Activated naive CD4-positive, alpha-beta T cell treated with anti-CD3 and anti-CD28 coated beads, Interleukin-2, amount 10 ng/mL, durations not matched to agents 7 days and 5 days (primary cell): Measurements from ENCODE around the gene FGF4.

Experiments used
- CTCF ChIA-PET: fragments of 350-600 bp; sonication (Branson Sonifier 250); formaldehyde crosslinking; loops from one replicate; lab custom pipeline; 2021; ENCODE audit warnings: antibody characterized with exemption; lab: Charles Lee
- DNase-seq: peaks from one replicate; pipeline ENCODE4 v3.0.0-alpha.2; 2020
- H3K27ac Mint-ChIP-seq: one replicate; pipeline ENCODE4 v1.8.0; 2021; ENCODE audit warnings: mild to moderate bottlenecking, moderate library complexity, mixed read lengths
- H3K27me3 Mint-ChIP-seq: one replicate; pipeline ENCODE4 v1.8.0; 2021; ENCODE audit warnings: mild to moderate bottlenecking, mixed read lengths
- H3K36me3 Mint-ChIP-seq: one replicate; pipeline ENCODE4 v1.8.0; 2021; ENCODE audit warnings: mixed read lengths
- H3K4me1 Mint-ChIP-seq: one replicate; pipeline ENCODE4 v1.8.0; 2021; ENCODE audit warnings: mixed read lengths
- H3K4me3 Mint-ChIP-seq: one replicate; pipeline ENCODE4 v1.8.0; 2021; ENCODE audit warnings: mild to moderate bottlenecking, moderate library complexity, mixed read lengths
- H3K9me3 Mint-ChIP-seq: one replicate; pipeline ENCODE4 v1.8.0; 2021; ENCODE audit warnings: mixed read lengths

The FGF4 gene, protein sequence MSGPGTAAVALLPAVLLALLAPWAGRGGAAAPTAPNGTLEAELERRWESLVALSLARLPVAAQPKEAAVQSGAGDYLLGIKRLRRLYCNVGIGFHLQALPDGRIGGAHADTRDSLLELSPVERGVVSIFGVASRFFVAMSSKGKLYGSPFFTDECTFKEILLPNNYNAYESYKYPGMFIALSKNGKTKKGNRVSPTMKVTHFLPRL

DNA sequence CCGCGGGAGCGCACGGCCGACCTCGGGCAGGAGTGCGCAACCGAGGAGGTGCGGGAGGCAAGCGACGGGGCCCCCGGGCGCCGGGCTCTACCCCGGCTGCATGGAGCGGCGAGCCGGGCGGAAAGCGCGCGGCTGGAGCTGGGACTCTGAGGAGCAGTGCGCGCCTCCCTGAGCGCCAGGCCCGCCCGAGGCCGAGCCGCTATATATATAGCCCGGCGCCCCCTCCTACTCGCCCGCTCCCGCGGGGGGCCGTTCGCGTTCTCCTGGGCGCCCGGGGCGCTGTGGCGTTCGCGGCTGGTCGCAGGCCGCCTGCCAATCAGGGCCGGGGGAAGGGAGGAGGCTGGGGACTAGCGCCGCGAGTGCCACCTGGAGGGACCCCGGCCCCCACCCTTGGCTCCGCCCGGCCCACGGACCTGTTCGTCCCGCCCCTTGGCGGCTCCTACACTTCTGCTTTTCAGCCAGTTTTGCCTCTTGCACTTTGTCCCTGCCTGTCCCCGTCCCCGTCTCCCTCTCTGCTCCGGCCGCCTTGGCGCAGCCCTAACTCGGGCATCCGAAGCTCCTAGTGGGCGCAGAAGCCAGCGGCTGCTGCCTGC is at the start of gene FGF4:
Gene FGF4 (minus strand): TSS at position 179 of the 593 bp plus-strand sequence. CDS start 257 bp downstream, outside the sequence.
- no peak within 1 kb of the TSS for H3K27ac Mint-ChIP-seq
- DNase-seq: no peak
- H3K4me1 Mint-ChIP-seq: no peaks in the 10 kb centered on the region
- H3K9me3 Mint-ChIP-seq: no peaks in the 10 kb centered on the region
- no peak within 1 kb of the TSS for H3K4me3 Mint-ChIP-seq
- CTCF ChIA-PET: no interaction called here
- H3K27me3 Mint-ChIP-seq: peaks cover 71% of the 10 kb centered on the region
- H3K36me3 Mint-ChIP-seq: no peaks in the 10 kb centered on the region

DNA sequence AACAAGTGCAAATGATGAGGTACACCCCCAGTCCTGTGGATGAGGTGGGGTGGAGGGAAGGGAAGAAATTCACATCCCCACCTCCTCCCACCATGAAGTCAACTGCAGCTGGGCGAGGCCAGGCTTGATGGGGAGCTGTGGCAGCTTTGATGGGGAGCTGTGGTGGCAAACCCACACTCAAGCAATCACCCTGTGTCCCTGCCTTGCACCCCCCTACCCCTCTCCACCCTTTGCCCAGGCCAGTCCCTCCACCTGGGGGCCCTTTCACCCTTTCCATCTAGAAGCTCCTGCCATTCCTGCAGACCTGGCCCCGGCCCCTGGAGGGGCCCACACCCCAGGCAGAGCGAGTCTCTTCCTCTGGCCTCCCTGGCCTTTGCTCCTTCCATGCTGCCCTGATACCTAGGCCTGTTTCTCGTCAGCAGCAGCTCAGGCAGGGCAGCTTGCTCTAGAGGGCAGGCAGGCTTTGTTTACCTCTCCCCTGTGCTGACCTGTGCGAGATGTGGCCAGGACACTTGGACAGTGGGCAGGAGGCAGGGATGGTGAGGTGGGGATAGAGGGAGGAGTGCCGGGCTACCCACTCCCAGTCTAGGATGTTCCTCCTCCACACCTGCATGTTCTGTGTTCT is 48.6 kb upstream of the FGF4 start:
- CTCF ChIA-PET: no interaction called here
- Mint-ChIP-seq H3K4me3 (no peak overlapping the region), H3K27ac (no peak overlapping the region), H3K27me3 (peaks cover 72% of the 10 kb centered on the region), H3K4me1 (no peaks in the 10 kb centered on the region), H3K36me3 (no peaks in the 10 kb centered on the region), H3K9me3 (no peaks in the 10 kb centered on the region)
- no peak for DNase-seq

DNA sequence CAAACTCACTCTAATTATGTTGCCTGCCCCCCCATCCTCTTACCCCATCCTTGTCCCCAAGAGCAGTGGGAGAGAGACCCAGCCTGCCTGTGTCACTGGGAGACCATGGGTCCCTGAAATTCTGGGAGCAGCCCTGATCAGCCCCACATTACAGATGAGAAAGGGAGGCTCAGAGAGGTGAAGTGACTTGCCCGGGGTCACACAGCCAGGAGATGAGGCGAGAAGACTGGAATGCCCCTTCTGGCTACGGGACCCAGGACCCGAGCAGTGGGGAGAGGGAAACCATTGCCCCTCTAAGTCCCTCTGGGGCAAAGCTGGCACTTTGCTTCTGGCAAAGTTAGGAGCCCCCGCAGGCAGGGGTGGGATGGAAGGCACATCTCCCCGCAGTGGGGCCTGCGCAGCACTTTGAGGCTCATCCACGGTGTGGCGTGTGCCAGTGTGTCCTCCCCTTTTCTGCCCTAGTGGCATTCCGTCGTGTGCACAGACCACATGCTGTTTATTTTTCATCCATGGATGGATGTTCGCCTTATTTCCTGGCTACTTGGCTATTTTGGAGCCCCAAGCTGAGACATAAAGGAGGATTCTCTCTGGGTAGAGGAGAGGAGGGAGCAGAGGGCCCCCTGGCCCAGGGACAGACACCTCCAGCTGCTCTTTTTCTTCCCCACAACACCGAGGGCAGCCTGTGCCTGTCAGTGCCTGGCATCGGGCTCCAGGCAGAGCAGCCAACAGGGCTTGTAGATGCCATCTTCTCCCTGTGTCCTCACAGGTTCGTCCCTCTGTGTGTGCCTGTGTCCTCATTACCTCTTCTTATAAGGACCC is 47.7 kb upstream of the FGF4 start:
- Mint-ChIP-seq H3K36me3 (no peaks in the 10 kb centered on the region), H3K4me3 (no peak overlapping the region), H3K4me1 (no peaks in the 10 kb centered on the region), H3K27ac (no peak overlapping the region), H3K27me3 (peaks cover 77% of the 10 kb centered on the region), H3K9me3 (no peaks in the 10 kb centered on the region)
- DNase-seq: no peak
- CTCF ChIA-PET: no interaction called here

DNA sequence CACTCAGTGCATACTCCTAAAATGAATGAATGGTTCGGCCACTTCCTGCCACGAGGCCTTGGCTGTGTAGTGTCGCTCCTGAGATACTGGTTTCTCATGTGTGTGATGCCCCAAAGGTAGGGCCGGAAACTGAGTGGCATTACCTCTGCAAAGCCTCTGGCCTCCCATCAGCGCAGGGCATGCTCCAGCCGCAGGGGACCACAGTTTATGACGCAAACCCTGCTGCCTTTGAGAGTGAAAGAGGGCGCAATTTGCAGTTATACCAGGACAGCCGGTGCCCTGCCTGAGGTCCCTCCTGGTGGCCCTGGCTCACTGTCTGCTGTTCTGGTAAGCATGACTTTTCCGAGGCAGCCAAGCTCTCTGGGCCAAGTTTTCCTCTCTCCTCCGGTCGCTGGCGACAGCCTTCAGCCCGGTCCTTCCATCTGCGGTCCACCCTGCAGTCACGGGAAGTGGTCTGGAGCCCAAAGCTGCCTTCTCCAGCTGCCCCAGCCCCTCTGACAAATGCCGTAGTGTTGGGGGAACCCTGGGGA is 46.4 kb upstream of the FGF4 start:
- no peak for DNase-seq
- Mint-ChIP-seq H3K4me3 (no peak overlapping the region), H3K36me3 (no peaks in the 10 kb centered on the region), H3K4me1 (no peaks in the 10 kb centered on the region), H3K9me3 (no peaks in the 10 kb centered on the region), H3K27me3 (peaks cover 89% of the 10 kb centered on the region), H3K27ac (no peak overlapping the region)
- CTCF ChIA-PET: no interaction called here

DNA sequence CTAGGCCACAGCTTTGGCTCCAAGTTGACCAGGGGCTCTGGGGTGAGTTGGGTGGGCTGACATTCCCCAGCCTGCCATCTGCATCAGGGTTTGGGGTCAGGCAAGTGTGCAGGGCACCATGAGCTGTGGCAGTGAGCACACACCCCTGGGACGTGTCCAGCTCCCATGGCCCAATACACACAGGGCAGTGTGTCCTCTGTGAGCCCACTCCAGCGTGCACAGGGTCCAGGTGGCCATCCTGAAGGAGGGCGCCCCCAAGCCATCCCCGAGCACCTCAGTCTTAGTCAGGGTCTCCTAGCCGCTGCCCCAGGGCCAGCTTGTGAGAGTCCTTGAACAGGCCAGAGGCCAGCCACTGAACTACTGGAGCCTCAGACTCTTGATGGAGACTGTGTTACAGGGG is 45.3 kb upstream of the FGF4 start:
- H3K4me1 Mint-ChIP-seq: no peaks in the 10 kb centered on the region
- no peaks in the 10 kb centered on the region for H3K9me3 Mint-ChIP-seq
- no peak for DNase-seq
- CTCF ChIA-PET: no interaction called here
- no peaks in the 10 kb centered on the region for H3K36me3 Mint-ChIP-seq
- H3K27ac Mint-ChIP-seq: no peak overlapping the region
- no peak overlapping the region for H3K4me3 Mint-ChIP-seq
- peaks cover 92% of the 10 kb centered on the region for H3K27me3 Mint-ChIP-seq

DNA sequence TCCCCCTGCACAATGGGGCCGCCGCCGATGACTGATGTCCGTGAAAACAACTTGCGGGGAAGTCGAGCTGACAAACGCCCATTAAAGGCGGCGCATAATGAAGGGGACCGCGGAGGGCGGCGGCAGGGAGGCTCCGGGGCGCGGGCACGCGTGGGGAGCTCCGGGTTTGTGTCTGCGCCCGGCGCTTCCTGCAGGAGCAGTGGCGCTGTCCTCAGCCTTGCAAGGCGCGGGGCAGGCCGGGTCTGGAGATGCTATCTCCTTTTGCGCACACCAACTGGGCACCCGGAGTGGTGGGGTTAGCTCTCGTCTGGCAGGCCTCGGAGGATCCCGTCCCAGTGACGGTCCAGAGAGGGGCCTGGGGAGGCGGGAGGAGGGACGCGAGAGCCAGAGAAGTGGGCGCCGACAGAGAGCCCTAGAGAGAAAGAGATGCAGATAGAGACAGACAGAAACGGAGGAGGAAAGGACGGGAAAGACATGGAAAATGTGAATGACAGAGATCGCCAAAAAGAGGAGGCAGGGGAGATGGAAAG is 44.5 kb upstream of the FGF4 start:
- Mint-ChIP-seq H3K36me3 (no peaks in the 10 kb centered on the region), H3K4me3 (no peak overlapping the region), H3K27ac (no peak overlapping the region), H3K9me3 (no peaks in the 10 kb centered on the region), H3K4me1 (no peaks in the 10 kb centered on the region), H3K27me3 (peaks cover 98% of the 10 kb centered on the region)
- no peak for DNase-seq
- CTCF ChIA-PET: no interaction called here

DNA sequence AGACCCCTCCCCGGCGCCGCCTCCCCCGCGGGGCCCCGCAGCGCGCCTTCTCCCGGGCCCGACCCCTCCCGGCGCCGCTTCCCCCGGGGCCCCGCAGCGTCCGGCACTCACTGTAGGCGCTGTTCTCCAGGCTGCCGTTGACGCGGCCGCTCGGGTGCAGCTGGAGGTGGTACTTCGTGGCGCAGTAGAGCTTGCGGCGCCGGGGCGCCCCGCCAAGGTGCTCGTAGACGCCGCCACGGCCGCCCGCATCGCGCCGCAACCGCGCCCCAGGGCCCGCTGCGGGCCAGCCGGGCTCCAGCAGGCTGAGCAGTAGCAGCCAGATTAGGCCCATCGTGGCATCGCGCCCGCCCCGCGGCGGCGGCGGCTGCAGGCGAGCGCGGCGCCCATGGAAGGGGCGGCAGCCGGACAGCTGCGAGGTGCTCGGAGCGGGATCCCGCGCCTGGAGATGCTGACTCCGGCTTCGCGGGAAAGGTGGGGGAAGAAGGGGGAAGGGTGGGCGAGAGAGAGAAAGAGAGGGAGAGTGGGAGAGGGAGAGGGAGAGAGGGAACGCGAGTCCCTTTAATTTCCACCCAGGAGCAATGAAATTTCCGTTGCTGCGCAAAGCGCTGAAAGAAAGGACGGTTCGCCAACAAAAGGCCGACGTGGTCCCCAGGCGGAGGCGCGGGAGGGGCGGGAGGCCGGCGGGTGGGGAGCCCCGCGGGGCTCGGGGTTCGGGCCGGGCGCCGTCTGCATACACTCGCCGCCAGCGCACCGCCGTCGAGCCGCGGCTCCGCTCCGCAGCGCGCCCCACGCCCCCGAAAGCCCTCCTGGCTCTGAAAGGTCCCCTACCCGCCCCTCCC is 43.7 kb upstream of the FGF4 start, which contains the start of gene FGF3:
Gene FGF3 (minus strand): TSS at position 814 of the 839 bp plus-strand sequence. CDS start 483 bp downstream, at position 331.
- Mint-ChIP-seq H3K27ac (no peak within 1 kb of the TSS), H3K9me3 (no peaks in the 10 kb centered on the region), H3K36me3 (no peaks in the 10 kb centered on the region), H3K4me1 (no peaks in the 10 kb centered on the region), H3K27me3 (peaks cover 98% of the 10 kb centered on the region), H3K4me3 (no peak within 1 kb of the TSS)
- CTCF ChIA-PET: no interaction called here
- DNase-seq: no peak

DNA sequence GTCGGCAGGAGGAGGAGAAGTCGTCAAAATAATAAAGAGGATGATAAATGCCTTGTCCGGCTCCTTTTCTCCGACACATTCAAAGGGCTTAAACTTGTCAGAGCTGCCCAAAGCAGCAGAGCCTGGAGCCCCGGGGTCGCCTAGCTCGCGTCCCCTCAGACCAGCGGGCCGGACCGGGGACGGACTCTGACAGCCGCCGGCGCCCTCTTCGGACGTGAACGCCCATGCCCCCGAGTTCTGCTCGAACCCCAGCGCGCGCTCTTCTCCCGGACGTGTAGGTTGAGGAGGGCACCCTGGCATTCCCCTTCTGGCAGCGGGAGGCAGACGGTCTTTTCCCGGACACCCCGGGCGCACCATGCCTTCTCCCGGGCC is 43.1 kb upstream of the FGF4 start:
- no peaks in the 10 kb centered on the region for H3K4me1 Mint-ChIP-seq
- H3K27me3 Mint-ChIP-seq: peaks cover 96% of the 10 kb centered on the region

DNA sequence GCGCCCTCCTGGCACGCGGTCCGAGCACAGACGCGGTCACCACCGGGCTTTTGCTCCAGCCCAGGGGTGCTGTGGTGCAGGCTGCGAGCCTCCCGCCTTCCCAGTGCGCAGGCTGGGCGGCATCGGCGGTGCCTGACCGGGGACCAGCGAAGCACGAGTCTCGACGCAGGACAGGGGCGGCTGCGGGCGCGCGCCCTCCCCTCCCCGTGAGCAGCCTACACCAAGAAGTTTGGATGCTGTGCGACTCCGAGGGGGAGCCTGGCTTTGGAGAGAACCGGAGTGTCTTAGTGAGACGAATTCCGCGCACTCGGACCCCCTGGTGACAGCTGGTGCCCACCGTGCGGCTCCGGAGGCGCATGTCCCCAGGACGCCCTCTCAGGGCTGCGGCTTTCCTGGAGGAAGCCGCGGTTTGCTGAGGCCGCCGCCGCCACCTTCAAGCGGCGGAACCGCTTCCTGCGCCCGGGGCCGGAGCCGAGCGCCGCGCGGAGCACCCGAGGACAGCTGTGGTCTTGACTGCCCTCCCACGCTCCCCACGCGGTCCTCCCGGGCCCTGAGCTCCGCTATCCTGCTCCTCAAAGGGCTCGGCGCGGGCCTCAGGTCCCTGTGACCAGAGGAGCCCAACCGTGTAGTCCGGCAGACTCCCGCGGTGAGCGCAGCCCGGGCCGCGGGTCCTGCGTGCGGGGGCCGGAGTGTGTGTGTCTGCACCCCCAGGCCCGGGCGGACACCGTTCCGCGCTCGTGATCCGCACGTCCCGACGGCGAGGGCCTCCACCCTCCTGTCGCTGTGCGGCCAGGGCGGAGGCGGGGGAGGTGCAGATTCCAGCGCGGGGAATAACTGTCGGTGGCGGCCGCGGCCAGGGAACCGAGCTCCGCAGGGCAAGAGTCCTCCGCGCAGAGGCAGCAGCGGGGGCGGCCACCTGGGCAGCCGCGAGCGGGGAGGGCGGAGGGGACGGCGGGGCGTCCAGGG is 42.4 kb upstream of the FGF4 start:
- H3K27ac Mint-ChIP-seq: no peak overlapping the region
- H3K4me3 Mint-ChIP-seq: no peak overlapping the region
- no peak for DNase-seq
- H3K4me1 Mint-ChIP-seq: no peaks in the 10 kb centered on the region
- peaks cover 94% of the 10 kb centered on the region for H3K27me3 Mint-ChIP-seq
- no peaks in the 10 kb centered on the region for H3K36me3 Mint-ChIP-seq
- CTCF ChIA-PET: no interaction called here
- H3K9me3 Mint-ChIP-seq: no peaks in the 10 kb centered on the region

More for the DNA sequence above, 43.1 kb upstream of the FGF4 start:
- Mint-ChIP-seq H3K27ac (no peak overlapping the region), H3K36me3 (no peaks in the 10 kb centered on the region), H3K4me3 (no peak overlapping the region), H3K9me3 (no peaks in the 10 kb centered on the region)
- CTCF ChIA-PET: no interaction called here
- no peak for DNase-seq

DNA sequence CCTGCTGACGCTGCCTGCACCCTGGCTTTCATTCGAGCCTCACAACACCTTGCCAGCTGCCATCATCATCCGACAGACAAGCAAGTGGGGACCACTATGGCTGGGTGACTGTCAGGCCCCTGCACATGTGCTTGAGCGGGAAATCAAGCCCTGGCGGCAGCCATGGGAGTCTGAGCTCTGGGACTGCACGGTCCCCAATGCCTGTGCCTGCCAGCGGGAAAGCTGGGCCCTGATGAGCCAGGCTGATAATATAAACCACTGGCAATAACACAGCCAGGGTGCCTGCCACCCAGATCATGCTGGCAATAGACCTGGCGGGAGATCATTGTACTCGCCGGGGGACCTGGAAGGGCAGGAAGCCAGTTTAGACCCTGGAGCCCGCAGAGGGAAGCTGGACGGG is 41.5 kb upstream of the FGF4 start:
- H3K36me3 Mint-ChIP-seq: no peaks in the 10 kb centered on the region
- H3K4me3 Mint-ChIP-seq: no peak overlapping the region
- H3K9me3 Mint-ChIP-seq: no peaks in the 10 kb centered on the region
- H3K27ac Mint-ChIP-seq: no peak overlapping the region
- H3K4me1 Mint-ChIP-seq: no peaks in the 10 kb centered on the region
- H3K27me3 Mint-ChIP-seq: peaks cover 94% of the 10 kb centered on the region
- CTCF ChIA-PET: no interaction called here
- no peak for DNase-seq

DNA sequence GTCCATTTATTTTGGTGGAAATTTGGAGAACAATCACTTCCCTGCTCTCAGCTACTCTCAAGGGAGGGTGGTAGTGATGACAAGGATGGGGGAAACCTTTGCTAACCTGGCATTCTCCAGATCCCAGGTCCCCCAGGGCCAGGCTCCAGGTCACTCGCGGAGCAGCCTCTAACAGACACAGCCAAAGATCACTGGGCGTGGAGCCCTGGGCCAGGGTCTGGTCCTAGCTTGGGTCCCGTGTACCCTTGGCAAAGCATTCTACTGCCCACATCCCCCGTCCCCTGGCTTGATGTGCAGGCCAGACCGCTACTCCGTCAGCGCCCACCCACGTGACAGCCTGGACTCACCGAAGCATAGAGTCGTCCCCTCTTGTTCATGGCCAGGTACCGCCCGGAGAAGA is 40.8 kb upstream of the FGF4 start:
- Mint-ChIP-seq H3K27me3 (peaks cover 89% of the 10 kb centered on the region), H3K9me3 (no peaks in the 10 kb centered on the region)

DNA sequence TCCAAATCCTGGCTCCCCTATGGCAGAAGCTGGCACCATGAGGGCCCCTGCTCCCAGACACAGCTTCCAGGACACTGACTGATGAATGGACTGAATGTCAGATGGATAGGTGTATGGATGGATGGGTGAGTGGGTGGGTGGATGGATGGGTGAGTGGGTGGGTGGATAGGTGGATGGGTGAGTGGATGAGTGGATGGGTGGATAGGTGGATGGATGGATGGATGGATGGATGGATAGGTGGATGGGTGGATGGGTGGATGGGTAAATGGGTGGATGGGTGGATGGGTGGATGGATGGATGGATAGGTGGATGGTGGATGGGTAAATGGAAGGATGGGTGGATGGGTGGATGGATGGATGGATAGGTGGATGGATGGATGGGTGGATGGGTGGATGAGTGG is 39.8 kb upstream of the FGF4 start:
- DNase-seq: no peak
- CTCF ChIA-PET: no interaction called here
- H3K36me3 Mint-ChIP-seq: no peaks in the 10 kb centered on the region
- H3K4me3 Mint-ChIP-seq: no peak overlapping the region
- H3K4me1 Mint-ChIP-seq: no peaks in the 10 kb centered on the region
- H3K9me3 Mint-ChIP-seq: no peaks in the 10 kb centered on the region
- H3K27ac Mint-ChIP-seq: no peak overlapping the region
- H3K27me3 Mint-ChIP-seq: peaks cover 89% of the 10 kb centered on the region

More for the DNA sequence above, 40.8 kb upstream of the FGF4 start:
- Mint-ChIP-seq H3K4me3 (no peak overlapping the region), H3K4me1 (no peaks in the 10 kb centered on the region), H3K36me3 (no peaks in the 10 kb centered on the region), H3K27ac (no peak overlapping the region)
- DNase-seq: no peak
- CTCF ChIA-PET: no interaction called here

DNA sequence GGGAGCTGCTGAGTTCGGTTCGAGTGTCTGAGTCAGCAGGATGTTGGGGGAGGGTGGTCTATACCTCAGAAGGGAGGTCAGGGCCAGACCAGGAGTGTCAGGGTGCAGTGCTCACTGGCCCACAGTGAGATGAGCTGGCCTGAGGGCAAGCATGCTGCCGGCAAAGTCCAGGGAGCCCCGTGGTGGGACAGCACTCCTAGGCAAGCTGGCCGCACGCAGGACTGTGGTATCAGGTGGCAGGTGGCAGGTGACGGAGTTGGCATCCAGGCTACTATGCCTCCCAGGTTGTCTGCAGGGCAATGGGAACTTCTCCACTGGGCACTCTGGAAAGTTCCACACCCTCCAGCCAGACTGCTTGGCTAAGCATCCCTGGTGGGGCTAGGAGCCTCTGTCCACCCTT is 39.3 kb upstream of the FGF4 start:
- CTCF ChIA-PET: no interaction called here
- DNase-seq: no peak
- Mint-ChIP-seq H3K27me3 (peaks cover 85% of the 10 kb centered on the region), H3K36me3 (no peaks in the 10 kb centered on the region), H3K4me3 (no peak overlapping the region), H3K27ac (no peak overlapping the region), H3K9me3 (no peaks in the 10 kb centered on the region), H3K4me1 (no peaks in the 10 kb centered on the region)
